Activated CD4-positive, alpha-beta memory T cell treated with anti-CD3 and anti-CD28 coated beads, Interleukin-2, amount 10 ng/mL, durations not matched to agents 7 days and 5 days (primary cell): ENCODE measurements around the gene OR2AG2. TPM values are rescaled to one million over a fixed set of nuclear protein-coding genes. Genes with fewer than 3 reads are reported as not detected.

Experiments used
- total RNA-seq, 2 experiments: library from RNA; stranded (reverse); gene quantifications; one replicate each; pipeline ENCODE4 v1.2.3, GENCODE V29; 2021

Gene OR2AG2
- total RNA-seq, 2 experiments from 2014 or later = not detected

Other genes with a start within 250 kb of the OR2AG2 start
- gene RRP8, start 168.4 kb downstream of the OR2AG2 start, total RNA-seq = 10 to 100 TPM; 21.8 to 24.4 TPM
- gene ILK, start 168.2 kb downstream of the OR2AG2 start, total RNA-seq = 100 to 1,000 TPM; 135 to 138 TPM
- gene TAF10, start 159.8 kb downstream of the OR2AG2 start, total RNA-seq = 100 to 1,000 TPM; 159 to 161 TPM
- gene TPP1, start 152.6 kb downstream of the OR2AG2 start, total RNA-seq = 100 to 1,000 TPM; 130 to 131 TPM
- under 1 TPM; 0.23 to 0.25 TPM for gene DCHS1, start 116.2 kb downstream of the OR2AG2 start, total RNA-seq
- 10 to 100 TPM; 54.1 to 56.3 TPM for gene MRPL17, start 88.6 kb downstream of the OR2AG2 start, total RNA-seq
- gene OR2AG1, start 11.0 kb upstream of the OR2AG2 start, total RNA-seq = not detected
- not detected for gene OR6A2, start 27.7 kb upstream of the OR2AG2 start, total RNA-seq
- gene OR10A5, start 73.7 kb upstream of the OR2AG2 start, total RNA-seq = not detected
- gene OR10A2, start 91.1 kb upstream of the OR2AG2 start, total RNA-seq = not detected
- not detected for gene OR10A4, start 104.6 kb upstream of the OR2AG2 start, total RNA-seq
- not detected for gene OR2D2, start 120.5 kb upstream of the OR2AG2 start, total RNA-seq
- gene OR2D3, start 149.0 kb upstream of the OR2AG2 start, total RNA-seq = not detected
- under 1 TPM; 0.53 to 0.68 TPM for gene ZNF215, start 154.4 kb upstream of the OR2AG2 start, total RNA-seq
- gene ZNF214, start 248.4 kb upstream of the OR2AG2 start, total RNA-seq = not detected
- gene NLRP14, start 248.5 kb upstream of the OR2AG2 start, total RNA-seq = not detected